Activated T-helper 2 cell treated with anti-CD3 and anti-CD28 coated beads, Interferon-gamma antibody, Interleukin-2, Interleukin-4, amounts not matched to agents 10 μg/mL and 5 μg/mL and 100 μg/mL, durations not matched to agents 14 hours and 24 hours and 36 hours (primary cell): ENCODE results near the gene METTL16. TPM values are rescaled to one million over a fixed set of nuclear protein-coding genes. Genes with fewer than 3 reads are reported as not detected.

Source experiments
- DNase-seq: peaks from one replicate; pipeline ENCODE4 v3.0.0; 2021; ENCODE audit warnings: low spot score
- H3K27ac Mint-ChIP-seq: one replicate; pipeline ENCODE4 v1.8.0; 2021; ENCODE audit warnings: mixed read lengths
- H3K27me3 Mint-ChIP-seq: one replicate; pipeline ENCODE4 v1.8.0; 2021; ENCODE audit warnings: low read depth, mixed read lengths
- H3K36me3 Mint-ChIP-seq: one replicate; pipeline ENCODE4 v1.8.0; 2021; ENCODE audit warnings: low read depth, mixed read lengths
- H3K4me1 Mint-ChIP-seq: one replicate; pipeline ENCODE4 v1.8.0; 2021; ENCODE audit warnings: low read depth, mixed read lengths
- H3K4me3 Mint-ChIP-seq: one replicate; pipeline ENCODE4 v1.8.0; 2021; ENCODE audit warnings: low read depth, mild to moderate bottlenecking, moderate library complexity, mixed read lengths
- H3K9me3 Mint-ChIP-seq: one replicate; pipeline ENCODE4 v1.8.0; 2021; ENCODE audit warnings: mixed read lengths
- intact Hi-C: fragments of 100-400 bp; cut with micrococcal nuclease; formaldehyde crosslinking; loops from one replicate; pipeline ENCODE4 v1.15.1; 2023
- total RNA-seq: library from RNA; stranded (reverse); gene quantifications from 2 replicates; pipeline ENCODE4 v1.2.3, GENCODE V29; 2022

Gene METTL16
- total RNA-seq, 1 donor from 2014 or later = 49.2 TPM

DNA sequence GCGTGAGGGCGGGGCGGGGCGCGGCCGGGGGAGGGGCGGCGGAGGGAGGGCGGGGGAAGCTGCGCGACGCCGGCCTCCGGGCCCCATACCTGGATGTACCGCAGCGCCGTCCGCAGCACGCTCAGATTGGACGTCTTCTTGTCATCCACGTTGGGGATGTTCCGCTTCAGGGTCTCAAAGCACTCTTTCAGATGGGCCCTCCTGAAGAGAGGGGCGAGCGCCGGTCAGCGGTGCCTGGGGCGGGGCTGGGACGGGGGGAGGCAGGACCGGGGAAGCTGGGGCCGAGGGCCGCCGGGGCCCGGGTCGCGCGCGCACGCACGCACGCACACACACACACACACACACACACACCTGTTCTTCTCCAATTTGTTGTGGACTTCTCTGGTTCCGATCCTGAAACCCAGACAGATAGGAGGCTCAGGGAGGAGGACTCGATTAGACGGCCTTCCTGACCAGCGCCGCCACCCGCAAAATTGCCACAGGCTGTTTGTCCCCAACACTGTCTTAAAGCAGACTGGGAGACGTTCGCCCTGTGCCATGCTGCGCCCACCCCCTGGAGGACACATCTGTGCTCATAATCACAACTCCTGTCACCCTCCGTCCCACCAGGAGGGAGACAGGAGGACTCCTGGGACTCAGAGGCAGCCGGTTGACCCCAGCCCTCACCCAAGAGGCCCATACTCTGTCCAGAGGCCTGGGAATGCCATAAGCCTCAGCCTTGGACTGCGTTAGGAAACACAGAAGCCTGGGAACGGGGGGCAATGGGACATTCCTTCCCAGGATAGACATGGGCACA is 117.5 kb downstream of the METTL16 start:
- no peaks in the 10 kb centered on the region for H3K9me3 Mint-ChIP-seq
- peak overlapping the region; percentile 80 for H3K4me3 Mint-ChIP-seq
- intact Hi-C loops = loop anchor here (2.0 kb wide), 2 partner anchors 57 to 117 kb away; partner anchors contain the start of genes METTL16, SGSM2 and TSR1
- H3K4me1 Mint-ChIP-seq = peaks cover 44% of the 10 kb centered on the region
- peak overlapping the region; percentile 91 for H3K27ac Mint-ChIP-seq
- DNase-seq = no peak
- no peaks in the 10 kb centered on the region for H3K27me3 Mint-ChIP-seq
- H3K36me3 Mint-ChIP-seq = peaks cover 19% of the 10 kb centered on the region

GRCh38 chr17:2393174-2393953 is 118.3 kb downstream of the METTL16 start:
- H3K36me3 Mint-ChIP-seq = peaks cover 27% of the 10 kb centered on the region
- peaks cover 48% of the 10 kb centered on the region for H3K4me1 Mint-ChIP-seq
- peak overlapping the region; percentile 94 for H3K27ac Mint-ChIP-seq
- no peaks in the 10 kb centered on the region for H3K27me3 Mint-ChIP-seq
- peak overlapping the region; percentile 81 for H3K4me3 Mint-ChIP-seq
- no peaks in the 10 kb centered on the region for H3K9me3 Mint-ChIP-seq
- DNase-seq = peak; percentile 87
- intact Hi-C loops = loop anchor here (2.0 kb wide), 2 partner anchors 57 to 117 kb away; partner anchors contain the start of genes METTL16, SGSM2 and TSR1

GRCh38 chr17:2392252-2393173 is 119.2 kb downstream of the METTL16 start:
- peak overlapping the region; percentile 94 for H3K27ac Mint-ChIP-seq
- intact Hi-C loops = loop anchor here (1.0 to 2.0 kb wide), 3 partner anchors 9 to 118 kb away; partner anchors contain the start of genes METTL16, MNT, SGSM2 and TSR1
- H3K27me3 Mint-ChIP-seq = no peaks in the 10 kb centered on the region
- peak overlapping the region; percentile 90 for H3K4me3 Mint-ChIP-seq
- peaks cover 42% of the 10 kb centered on the region for H3K4me1 Mint-ChIP-seq
- no peaks in the 10 kb centered on the region for H3K9me3 Mint-ChIP-seq
- H3K36me3 Mint-ChIP-seq = peaks cover 35% of the 10 kb centered on the region
- DNase-seq = peak; percentile 96

DNA sequence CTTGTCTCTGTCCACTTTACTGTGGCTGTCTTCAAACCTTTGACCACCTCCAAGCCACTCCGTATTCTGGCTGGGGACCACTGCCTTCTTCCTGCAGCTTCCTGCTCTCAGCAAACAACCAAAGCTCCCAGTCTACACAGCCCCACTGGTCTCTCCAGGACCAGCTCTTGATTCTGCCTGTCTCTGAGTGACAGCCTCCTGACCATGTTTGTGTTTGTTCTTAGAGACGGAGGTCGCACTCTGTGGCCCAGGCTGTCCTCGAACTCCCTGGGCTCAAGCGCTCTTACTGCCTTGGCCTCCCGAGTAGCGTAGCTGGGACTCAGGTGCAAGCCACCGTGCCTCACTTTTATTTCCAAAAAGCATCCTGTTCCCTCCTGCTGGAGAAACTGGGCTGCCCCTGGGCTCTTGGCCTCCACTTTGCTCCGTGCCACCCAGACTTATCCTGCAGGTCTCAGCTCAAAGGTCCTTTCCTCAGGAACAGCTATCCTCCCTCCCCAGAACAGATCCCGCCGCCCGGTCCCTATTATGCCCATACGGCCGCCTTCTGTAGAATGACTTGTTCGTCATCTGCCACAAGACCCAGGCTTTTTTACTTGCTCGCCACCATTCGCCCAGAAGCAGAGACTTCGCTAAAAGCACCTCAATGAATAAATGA is 120.0 kb downstream of the METTL16 start:
- Mint-ChIP-seq H3K4me3 (peak overlapping the region; percentile 90), H3K27me3 (no peaks in the 10 kb centered on the region), H3K9me3 (no peaks in the 10 kb centered on the region), H3K36me3 (peaks cover 37% of the 10 kb centered on the region), H3K27ac (peak overlapping the region; percentile 92), H3K4me1 (peaks cover 37% of the 10 kb centered on the region)
- intact Hi-C loops = loop anchor here (1.0 to 2.0 kb wide), 3 partner anchors 10 to 119 kb away; partner anchors contain the start of genes METTL16, MNT, SGSM2 and TSR1
- DNase-seq = no peak

GRCh38 chr17:2390199-2390836 is 121.4 kb downstream of the METTL16 start:
- Mint-ChIP-seq H3K27me3 (no peaks in the 10 kb centered on the region), H3K4me1 (peaks cover 29% of the 10 kb centered on the region), H3K36me3 (peaks cover 40% of the 10 kb centered on the region), H3K9me3 (no peaks in the 10 kb centered on the region), H3K27ac (no peak overlapping the region), H3K4me3 (no peak overlapping the region)
- DNase-seq = no peak
- intact Hi-C loops = no loop called here

DNA sequence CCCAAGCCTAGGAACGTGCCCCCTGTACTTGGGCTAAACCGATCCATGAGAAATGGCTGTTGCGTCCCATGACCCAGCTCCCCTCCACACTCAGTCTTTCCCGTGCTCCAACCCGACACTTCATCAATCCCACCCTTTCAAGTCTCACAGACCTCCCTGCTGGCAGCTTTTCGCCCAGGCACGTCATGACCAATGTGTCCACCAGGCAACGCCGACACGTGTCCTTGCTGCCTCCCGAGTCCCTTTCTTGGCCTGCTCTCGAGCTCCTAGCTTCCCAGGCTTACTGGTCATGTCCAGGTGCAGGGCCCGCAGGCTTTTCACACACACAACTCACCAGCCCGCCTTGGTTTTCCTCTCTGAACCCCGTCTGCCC is 123.0 kb downstream of the METTL16 start:
- DNase-seq = no peak
- intact Hi-C loops = no loop called here
- H3K9me3 Mint-ChIP-seq = no peaks in the 10 kb centered on the region
- peak overlapping the region; percentile 2 for H3K27ac Mint-ChIP-seq
- no peak overlapping the region for H3K4me3 Mint-ChIP-seq
- peaks cover 40% of the 10 kb centered on the region for H3K36me3 Mint-ChIP-seq
- H3K27me3 Mint-ChIP-seq = no peaks in the 10 kb centered on the region
- peaks cover 23% of the 10 kb centered on the region for H3K4me1 Mint-ChIP-seq

DNA sequence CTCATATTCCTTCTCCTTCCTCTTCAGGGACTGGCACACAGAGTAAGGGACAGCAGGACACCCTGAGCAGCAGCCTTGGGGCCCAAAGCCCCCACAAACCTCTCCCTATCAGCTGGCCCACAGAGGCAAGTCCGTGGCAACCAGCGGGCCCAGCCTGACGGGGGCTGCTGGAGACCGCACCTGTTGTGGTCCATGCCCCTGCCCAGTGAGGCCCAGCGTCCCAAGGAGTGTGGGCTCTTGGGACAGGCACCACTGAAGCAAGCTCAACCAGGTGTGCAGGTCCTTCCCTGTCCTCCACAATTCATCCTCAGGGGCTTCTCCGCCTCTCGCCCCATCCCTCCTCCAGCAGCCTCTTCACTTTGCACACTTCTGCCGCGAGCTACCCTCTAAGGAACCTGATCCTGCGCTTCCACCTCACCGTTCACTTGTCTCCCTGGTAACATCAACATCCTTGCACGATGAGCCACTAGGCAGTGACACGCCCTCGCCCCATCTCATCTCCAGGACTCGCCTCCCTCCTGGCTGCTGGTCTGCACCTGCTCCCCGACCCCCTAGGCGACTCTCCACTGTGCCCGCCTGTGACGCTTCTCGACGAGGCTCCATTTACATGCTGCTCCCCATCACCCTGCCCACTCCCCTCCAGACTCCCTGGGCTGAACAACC is 123.5 kb downstream of the METTL16 start:
- H3K27ac Mint-ChIP-seq = no peak overlapping the region
- intact Hi-C loops = no loop called here
- no peaks in the 10 kb centered on the region for H3K9me3 Mint-ChIP-seq
- peaks cover 23% of the 10 kb centered on the region for H3K4me1 Mint-ChIP-seq
- no peak for DNase-seq
- no peak overlapping the region for H3K4me3 Mint-ChIP-seq
- H3K36me3 Mint-ChIP-seq = peaks cover 40% of the 10 kb centered on the region
- H3K27me3 Mint-ChIP-seq = no peaks in the 10 kb centered on the region

DNA sequence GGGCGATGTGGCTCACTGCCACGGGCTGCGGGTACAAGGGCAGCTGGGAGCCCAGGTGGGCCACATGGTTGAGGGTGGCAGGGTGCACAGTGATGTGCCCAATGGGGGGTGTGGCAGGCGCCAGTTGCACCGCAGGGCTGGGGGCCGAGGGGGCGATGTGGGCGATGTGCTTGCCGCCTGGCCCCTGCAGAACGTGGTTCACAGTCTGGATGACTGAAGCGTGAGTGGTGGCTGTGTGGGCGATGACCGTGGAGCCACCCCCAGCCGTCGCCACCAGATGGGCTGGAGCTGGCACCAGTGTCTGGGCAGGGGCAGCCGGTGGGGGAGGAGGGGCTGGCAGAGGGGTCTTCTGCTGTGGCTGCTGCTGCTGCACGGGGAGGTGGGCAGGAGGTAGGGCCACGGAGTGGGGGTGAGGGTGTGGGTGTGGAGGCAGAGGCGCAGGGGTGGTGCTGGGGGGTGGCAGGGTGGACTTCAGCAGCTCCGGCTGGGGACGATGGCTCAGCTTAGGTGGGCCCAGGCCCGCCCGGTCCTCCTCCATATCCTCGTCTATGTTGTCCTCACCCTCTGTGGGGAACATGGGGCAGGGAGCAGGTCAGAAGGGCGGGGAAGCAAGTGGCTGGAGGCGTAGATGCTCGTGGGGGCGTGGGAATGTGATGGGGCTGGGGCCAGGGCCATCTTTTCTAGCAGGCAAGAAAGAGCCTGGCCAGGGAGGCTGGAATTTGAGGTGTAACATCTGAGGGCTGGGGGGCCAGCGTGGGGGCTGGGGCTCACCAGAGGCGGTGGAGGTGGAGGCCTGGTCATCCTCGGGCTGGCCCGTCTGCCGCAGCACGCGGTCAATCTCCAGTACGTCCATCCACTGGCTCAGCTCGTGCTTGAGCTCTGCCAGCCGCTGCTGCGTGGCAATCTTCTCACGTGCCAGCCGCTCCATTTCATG is 124.3 kb downstream of the METTL16 start:
- DNase-seq = no peak
- H3K4me1 Mint-ChIP-seq = peaks cover 23% of the 10 kb centered on the region
- no peak overlapping the region for H3K4me3 Mint-ChIP-seq
- H3K36me3 Mint-ChIP-seq = peaks cover 40% of the 10 kb centered on the region
- intact Hi-C loops = no loop called here
- H3K9me3 Mint-ChIP-seq = no peaks in the 10 kb centered on the region
- H3K27me3 Mint-ChIP-seq = no peaks in the 10 kb centered on the region
- H3K27ac Mint-ChIP-seq = no peak overlapping the region

GRCh38 chr17:2386400-2387085 is 125.1 kb downstream of the METTL16 start:
- no peak for DNase-seq
- Mint-ChIP-seq H3K4me1 (peaks cover 15% of the 10 kb centered on the region), H3K4me3 (no peak overlapping the region), H3K27me3 (no peaks in the 10 kb centered on the region), H3K27ac (no peak overlapping the region), H3K9me3 (no peaks in the 10 kb centered on the region), H3K36me3 (peaks cover 33% of the 10 kb centered on the region)
- intact Hi-C loops = no loop called here
